Spleen (tissue), 11 donors: ENCODE measurements around the gene CDRT15. TPM values are rescaled to one million over a fixed set of nuclear protein-coding genes. Genes with fewer than 3 reads are reported as not detected.

Source experiments
- DNase-seq: peaks from one replicate; pipeline ENCODE4 v3.0.0-alpha.2; 2020
- H3K27ac ChIP-seq, 8 donors: fragments of 200-600 bp; sonication (generic) in 7 of 8; 1 replicate in 4 of 8; 2 replicates in 4 of 8; pipeline versions ENCODE4 v1.5.0 to v1.8.0; 2016 to 2021; ENCODE audit warnings: inconsistent platforms in 4 of 8, mild to moderate bottlenecking in 4 of 8, moderate library complexity in 1 of 8
- H3K27me3 ChIP-seq, 7 donors: fragments of 200-600 bp; sonication (generic) in 6 of 7; replicated peaks in 1 of 7; 1 replicate in 4 of 7; 2 replicates in 3 of 7; pipeline versions ENCODE4 v1.5.0 to v1.8.0; 2016 to 2021; ENCODE audit warnings: inconsistent platforms in 3 of 7, mild to moderate bottlenecking in 1 of 7
- H3K36me3 ChIP-seq, 6 donors: fragments of 200-600 bp; sonication (generic) in 5 of 6; 1 replicate in 4 of 6; 2 replicates in 2 of 6; pipeline versions ENCODE4 v1.5.0 to v1.8.0; 2016 to 2021; ENCODE audit warnings: inconsistent platforms in 2 of 6
- H3K4me1 ChIP-seq, 6 donors: fragments of 200-600 bp; sonication (generic) in 5 of 6; 1 replicate in 3 of 6; 2 replicates in 3 of 6; pipeline versions ENCODE4 v1.5.0 to v1.8.0; 2016 to 2021; ENCODE audit warnings: inconsistent platforms in 3 of 6
- H3K4me3 ChIP-seq, 8 donors: fragments of 200-600 bp; sonication (generic) in 7 of 8; 1 replicate in 4 of 8; 2 replicates in 4 of 8; pipeline versions ENCODE4 v1.5.0 to v1.8.0; 2016 to 2021; ENCODE audit warnings: inconsistent platforms in 4 of 8, mild to moderate bottlenecking in 4 of 8, moderate library complexity in 2 of 8
- H3K9me3 ChIP-seq, 8 donors: fragments of 200-600 bp; sonication (generic) in 7 of 8; 1 replicate in 4 of 8; 2 replicates in 4 of 8; pipeline versions ENCODE4 v1.5.0 to v1.8.0; 2016 to 2021; ENCODE audit warnings: inconsistent platforms in 4 of 8
- POLR2A ChIP-seq, 3 donors: fragments of 450-650 bp; IDR thresholded peaks; one replicate each; pipeline ENCODE4 v1.5.1; 2017; ENCODE audit warnings: antibody characterized with exemption in 3 of 3, mild to moderate bottlenecking in 1 of 3
- POLR2AphosphoS5 ChIP-seq, 3 donors: sonication (generic); formaldehyde crosslinking; IDR thresholded peaks; one replicate each; pipeline ENCODE4 v1.5.1; 2017; ENCODE audit warnings: antibody characterized with exemption in 3 of 3
- WGBS, 5 donors: extraction: QIAGEN DNeasy Blood & Tissue Kit in 3 of 5; methylation state at CpG; one replicate each; pipeline versions ENCODE4 v1.1.5 to v1.1.7; 2013 to 2018; 5-methylcytosine and 5-hydroxymethylcytosine counted together
- intact Hi-C: fragments of 100-400 bp; cut with DNase I; formaldehyde crosslinking; loops from one replicate; pipeline ENCODE4 v1.15.0; 2023; ENCODE audit warnings: low total_unique reads
- polyA plus RNA-seq, 3 donors: library from polyadenylated mRNA; stranded (reverse); fragments of 200-250 nt; gene quantifications; one replicate each; pipeline ENCODE4 v1.2.1, GENCODE V29; 2013
- total RNA-seq, 7 donors: library from RNA; depleted of rRNA in 3 of 7; stranded (reverse); fragments of >200 nt in 3 of 7; fragmentation: NEBNext Ultra II Directional in 4 of 7; extraction: Animal tissue kit (Norgen Biotek cat#: 25700) in 4 of 7; gene quantifications; one replicate each; pipeline versions ENCODE4 v1.1.0 to v1.2.1, GENCODE V29; 2016 to 2021
- TF ChIP-seq, protein P1 (sequence below), 11 experiments: fragments of 200-600 bp in 7 of 11; fragments of 450-650 bp in 4 of 11; sonication (generic) in 4 of 11; IDR thresholded peaks in 8 of 11; conservative IDR thresholded peaks in 3 of 11; 1 replicate in 7 of 11; 2 replicates in 4 of 11; pipeline versions ENCODE4 v1.4.0 to v1.8.0; 2016 to 2021; ENCODE audit warnings: antibody characterized with exemption in 11 of 11, inconsistent platforms in 4 of 11, mild to moderate bottlenecking in 1 of 11
- donor health status: healthy with polysubstance abuse.
- donor health status: DM: no; HTN: no; CAD: no; lungs with moderate emphysema.
- donor health status: DM: no; HTN: no; CAD: no.
- donor health status: Bipolar disorder and iron deficiency.
- donor health status: healthy.
- donor health status: DM: no; HTN: no; CAD: no.
- donor health status: DM: yes; HTN: yes; CAD: no.

CDRT15 gene
- total and polyA plus RNA-seq, 10 donors = not detected

DNA sequence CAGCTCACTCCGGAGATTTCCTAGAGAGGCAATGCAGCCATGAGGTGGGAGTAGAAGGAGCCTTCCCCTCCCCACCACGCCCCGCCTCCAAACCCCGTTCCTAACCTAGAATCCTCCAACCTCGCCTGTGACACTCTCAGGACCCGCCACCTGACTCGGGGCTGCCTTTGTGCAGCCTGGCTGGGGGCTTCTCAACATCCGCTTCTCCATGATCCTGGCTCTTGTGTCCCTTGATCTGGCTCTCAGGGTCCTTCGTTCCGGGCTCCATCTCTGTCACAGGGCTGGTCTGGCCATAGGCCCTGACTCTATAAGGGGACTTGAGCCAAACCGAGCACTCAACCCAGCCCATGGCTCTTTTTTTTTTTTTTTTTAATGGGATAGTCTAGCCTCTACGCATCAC is 24.3 kb downstream of the CDRT15 start:
- DNase-seq = no peak
- TF ChIP-seq POLR2AphosphoS5 (IDR thresholded peaks at IDR 0.05) (no peak), POLR2A (IDR thresholded peaks at IDR 0.05) (no peak)
- TF ChIP-seq, protein P1, sequence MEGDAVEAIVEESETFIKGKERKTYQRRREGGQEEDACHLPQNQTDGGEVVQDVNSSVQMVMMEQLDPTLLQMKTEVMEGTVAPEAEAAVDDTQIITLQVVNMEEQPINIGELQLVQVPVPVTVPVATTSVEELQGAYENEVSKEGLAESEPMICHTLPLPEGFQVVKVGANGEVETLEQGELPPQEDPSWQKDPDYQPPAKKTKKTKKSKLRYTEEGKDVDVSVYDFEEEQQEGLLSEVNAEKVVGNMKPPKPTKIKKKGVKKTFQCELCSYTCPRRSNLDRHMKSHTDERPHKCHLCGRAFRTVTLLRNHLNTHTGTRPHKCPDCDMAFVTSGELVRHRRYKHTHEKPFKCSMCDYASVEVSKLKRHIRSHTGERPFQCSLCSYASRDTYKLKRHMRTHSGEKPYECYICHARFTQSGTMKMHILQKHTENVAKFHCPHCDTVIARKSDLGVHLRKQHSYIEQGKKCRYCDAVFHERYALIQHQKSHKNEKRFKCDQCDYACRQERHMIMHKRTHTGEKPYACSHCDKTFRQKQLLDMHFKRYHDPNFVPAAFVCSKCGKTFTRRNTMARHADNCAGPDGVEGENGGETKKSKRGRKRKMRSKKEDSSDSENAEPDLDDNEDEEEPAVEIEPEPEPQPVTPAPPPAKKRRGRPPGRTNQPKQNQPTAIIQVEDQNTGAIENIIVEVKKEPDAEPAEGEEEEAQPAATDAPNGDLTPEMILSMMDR (IDR thresholded peaks at IDR 0.05 in 8 of 11, conservative IDR thresholded peaks at IDR 0.05 in 3 of 11) = no peak
- H3K9me3 ChIP-seq = no peaks in the 10 kb centered on the region
- no peaks in the 10 kb centered on the region for H3K4me1 ChIP-seq
- H3K36me3 ChIP-seq = peaks cover 0 to 35% (median 10%) of the 10 kb centered on the region in 6 donors
- WGBS, 5 donors = 88 to 98% (median 96%) methylated on average over 11 to 12 of the region's 12 CpGs
- intact Hi-C loops = no loop called here
- no peaks in the 10 kb centered on the region for H3K27me3 ChIP-seq
- H3K27ac ChIP-seq = no peak overlapping the region
- H3K4me3 ChIP-seq = no peak overlapping the region

DNA sequence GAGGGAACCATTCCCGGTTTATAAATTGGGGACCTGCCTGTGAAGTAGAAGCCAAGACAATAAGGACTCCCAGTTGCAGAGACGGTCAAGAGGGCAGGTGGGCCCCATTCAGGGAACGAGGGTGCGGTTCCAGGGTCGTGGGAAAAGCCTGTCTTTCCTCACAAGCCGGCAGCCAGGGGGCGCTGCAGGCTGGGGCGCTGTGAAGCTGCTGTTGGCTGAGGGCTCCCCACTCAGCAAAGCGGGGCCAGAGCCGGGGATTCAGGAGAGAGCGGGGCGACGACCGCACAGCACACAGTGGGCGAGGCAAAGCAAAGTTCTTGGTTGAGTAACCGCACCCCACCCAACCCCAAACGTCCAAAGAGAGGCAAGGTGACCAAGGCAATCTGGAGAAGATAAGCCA is 24.9 kb downstream of the CDRT15 start:
- no peaks in the 10 kb centered on the region for H3K27me3 ChIP-seq
- WGBS, 5 donors = 55 to 74% (median 62%) methylated on average over 15 to 17 of the region's 17 CpGs
- intact Hi-C loops = no loop called here
- H3K4me1 ChIP-seq = no peaks in the 10 kb centered on the region
- TF ChIP-seq POLR2A (IDR thresholded peaks at IDR 0.05) = no peak
- TF ChIP-seq, protein P1 (IDR thresholded peaks at IDR 0.05 in 8 of 11, conservative IDR thresholded peaks at IDR 0.05 in 3 of 11) = peak in 9 of 11 experiments; percentile 21 to 69 (median 54)
- peak in 1 of 3 donors; percentile 10 for TF ChIP-seq POLR2AphosphoS5 (IDR thresholded peaks at IDR 0.05)
- DNase-seq = peak; percentile 87
- H3K9me3 ChIP-seq = no peaks in the 10 kb centered on the region
- no peak overlapping the region for H3K4me3 ChIP-seq
- H3K27ac ChIP-seq = no peak overlapping the region
- peaks cover 0 to 41% (median 14%) of the 10 kb centered on the region in 6 donors for H3K36me3 ChIP-seq

DNA sequence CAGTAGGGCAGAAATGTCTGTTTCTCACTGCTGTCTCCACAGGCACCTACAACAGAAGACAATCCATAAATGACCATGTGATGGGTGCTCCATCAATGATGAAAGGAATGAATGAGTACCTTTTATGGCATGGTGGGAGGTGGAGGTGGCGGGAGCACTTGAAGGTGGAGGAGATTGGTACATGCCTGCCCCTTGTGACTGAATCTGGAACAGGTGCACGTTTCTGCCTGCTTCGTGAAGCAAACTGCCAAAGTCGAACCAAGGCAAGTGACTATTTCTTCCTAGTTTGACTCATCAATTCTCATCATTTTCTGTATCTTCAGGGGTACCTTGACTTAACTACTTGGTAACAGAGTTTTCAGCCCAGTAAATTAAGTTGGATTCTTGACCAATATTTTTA is 25.4 kb downstream of the CDRT15 start:
- Histone ChIP-seq H3K27me3 (no peaks in the 10 kb centered on the region), H3K9me3 (no peaks in the 10 kb centered on the region), H3K4me1 (peaks cover 0 to 3% (median 0%) of the 10 kb centered on the region in 6 donors), H3K27ac (no peak overlapping the region), H3K36me3 (peaks cover 0 to 47% (median 19%) of the 10 kb centered on the region in 6 donors), H3K4me3 (no peak overlapping the region)
- DNase-seq = no peak
- intact Hi-C loops = no loop called here
- TF ChIP-seq POLR2AphosphoS5 (IDR thresholded peaks at IDR 0.05) (no peak), POLR2A (IDR thresholded peaks at IDR 0.05) (no peak)
- TF ChIP-seq, protein P1 (IDR thresholded peaks at IDR 0.05 in 8 of 11, conservative IDR thresholded peaks at IDR 0.05 in 3 of 11) = no peak
- WGBS, 5 donors = 75 to 88% (median 83%) methylated on average over 4 of the region's 4 CpGs

DNA sequence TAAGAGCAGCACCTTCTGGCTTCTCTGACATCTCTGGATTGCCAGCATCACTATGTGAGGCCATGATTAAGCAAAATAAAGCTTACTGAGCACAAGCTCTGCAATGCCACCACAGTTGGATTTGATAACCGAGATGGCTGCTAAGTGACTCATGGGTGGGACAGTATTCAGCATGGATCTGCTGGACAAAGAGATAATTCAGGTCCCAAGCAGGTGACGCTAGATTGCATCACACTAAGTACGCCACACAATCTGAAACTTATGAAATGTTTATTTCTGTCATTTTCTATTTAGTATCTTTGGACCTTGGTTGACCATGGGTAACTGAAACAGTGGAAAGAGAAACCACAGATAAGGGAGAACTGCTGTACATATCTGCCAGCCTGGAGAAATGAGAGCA is 27.4 kb downstream of the CDRT15 start:
- H3K36me3 ChIP-seq = peaks cover 0 to 56% (median 19%) of the 10 kb centered on the region in 6 donors
- no peak overlapping the region for H3K27ac ChIP-seq
- H3K27me3 ChIP-seq = no peaks in the 10 kb centered on the region
- intact Hi-C loops = no loop called here
- no peaks in the 10 kb centered on the region for H3K9me3 ChIP-seq
- TF ChIP-seq, protein P1 (IDR thresholded peaks at IDR 0.05 in 8 of 11, conservative IDR thresholded peaks at IDR 0.05 in 3 of 11) = no peak
- TF ChIP-seq POLR2A (IDR thresholded peaks at IDR 0.05) (no peak), POLR2AphosphoS5 (IDR thresholded peaks at IDR 0.05) (no peak)
- WGBS, 5 donors = 67 to 92% (median 83%) methylated on average over 3 of the region's 3 CpGs
- H3K4me1 ChIP-seq = peaks cover 0 to 22% (median 2%) of the 10 kb centered on the region in 6 donors
- H3K4me3 ChIP-seq = no peak overlapping the region
- DNase-seq = no peak
